ENCODE measurements around the gene DAAM1.

Gene DAAM1

DNA sequence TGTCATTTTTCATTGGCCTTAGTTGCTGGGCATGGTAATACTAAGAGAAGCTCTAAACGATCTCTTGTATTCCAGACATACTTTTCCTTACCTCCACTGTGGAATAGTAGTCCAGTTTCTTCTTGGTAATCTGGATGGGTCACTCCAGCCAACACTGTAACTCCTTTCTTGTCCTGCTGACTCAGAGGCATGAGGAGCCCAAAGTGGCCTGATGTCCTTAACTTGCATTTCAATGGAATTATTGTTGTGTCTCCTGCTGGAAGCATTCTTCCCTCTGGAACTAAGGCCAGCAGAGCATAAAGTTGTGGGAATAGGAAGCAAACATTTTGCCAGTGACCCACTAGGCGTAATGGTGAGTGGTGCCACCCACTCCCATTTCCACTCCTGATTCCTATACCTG lies 33.1 kb downstream of the DAAM1 start:
- Histone ChIP-seq H4K8ac (ENCODE audit: low read depth, low read length) (no peak overlapping the region), H3K18ac (ENCODE audit: low read length) (no peak overlapping the region), H2BK120ac (ENCODE audit: low read depth, low read length) (no peak overlapping the region), H3K4ac (ENCODE audit: low read length) (no peak overlapping the region), H3K79me1 (ENCODE audit: low read depth, low read length) (no peaks in the 10 kb centered on the region), H3K4me1 (ENCODE audit: control insufficient read depth in 2 of 2, insufficient read depth in 1 of 2, low read depth in 1 of 2, low read length in 2 of 2) (no peaks in the 10 kb centered on the region), H2BK12ac (ENCODE audit: low read length) (no peak overlapping the region), H3K14ac (ENCODE audit: low read length) (no peak overlapping the region), H2AK5ac (ENCODE audit: low read depth, low read length) (no peak overlapping the region), H3K4me2 (ENCODE audit: insufficient read depth, low read length, poor library complexity, severe bottlenecking) (no peak overlapping the region), H4K91ac (ENCODE audit: low read depth, low read length, poor library complexity) (no peak overlapping the region), H2AFZ (ENCODE audit: low read length) (no peak overlapping the region), H3K23ac (ENCODE audit: low read depth, low read length, poor library complexity) (no peak overlapping the region), H3K9ac (ENCODE audit: low read depth, low read length, poor library complexity) (no peak overlapping the region), H3K4me3 (ENCODE audit: low read length in 2 of 2) (no peak overlapping the region), H2BK15ac (ENCODE audit: low read length) (no peak overlapping the region), H3K27ac (replicated peaks; ENCODE audit: low read length) (no peak overlapping the region), H3K36me3 (replicated peaks in 1 of 2; ENCODE audit: control insufficient read depth in 2 of 2, insufficient read depth in 2 of 2, low read length in 2 of 2) (peaks cover 0 to 4% of the 10 kb centered on the region in 2 donors), H3K9me3 (replicated peaks in 1 of 2; ENCODE audit: control insufficient read depth in 2 of 2, insufficient read depth in 1 of 2, low read depth in 1 of 2, low read length in 2 of 2) (no peaks in the 10 kb centered on the region), H2BK5ac (ENCODE audit: low read length) (no peak overlapping the region), H3K27me3 (ENCODE audit: control insufficient read depth in 3 of 3, insufficient read depth in 3 of 3, low read depth in 1 of 3, low read length in 3 of 3) (no peaks in the 10 kb centered on the region)
- no peak for DNase-seq (ENCODE audit: low spot score)
- WGBS, 2 donors (ENCODE audit: extremely low coverage in 2 of 2, insufficient read length in 2 of 2, insufficient replicate concordance in 1 of 2), result no CpG with 5 or more reads among the region's 2 CpGs

DNA sequence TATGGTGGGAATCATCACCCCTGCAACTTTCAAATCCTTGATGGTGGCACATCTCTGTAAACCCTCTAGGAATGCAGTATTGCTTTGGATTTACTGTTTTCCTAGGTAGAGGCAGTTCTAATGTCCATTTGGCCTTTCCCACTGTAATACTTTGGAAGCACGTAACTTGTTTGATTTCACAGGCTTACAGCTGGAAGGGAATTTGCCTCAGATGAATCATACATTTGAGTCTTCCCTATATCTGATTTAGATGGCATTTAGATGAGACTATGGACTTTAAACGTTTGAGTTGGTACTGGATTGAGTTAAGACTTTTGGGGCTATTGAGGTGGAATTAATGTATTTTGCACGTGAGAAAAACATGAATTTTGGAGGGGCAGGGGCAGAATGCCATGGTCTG lies 35.9 kb downstream of the DAAM1 start:
- Histone ChIP-seq H3K14ac (ENCODE audit: low read length) (no peak overlapping the region), H3K4me3 (ENCODE audit: low read length in 2 of 2) (no peak overlapping the region), H3K4ac (ENCODE audit: low read length) (no peak overlapping the region), H2AK5ac (ENCODE audit: low read depth, low read length) (no peak overlapping the region), H3K18ac (ENCODE audit: low read length) (no peak overlapping the region), H3K9me3 (replicated peaks in 1 of 2; ENCODE audit: control insufficient read depth in 2 of 2, insufficient read depth in 1 of 2, low read depth in 1 of 2, low read length in 2 of 2) (no peaks in the 10 kb centered on the region), H3K27me3 (ENCODE audit: control insufficient read depth in 3 of 3, insufficient read depth in 3 of 3, low read depth in 1 of 3, low read length in 3 of 3) (no peaks in the 10 kb centered on the region), H2BK120ac (ENCODE audit: low read depth, low read length) (no peak overlapping the region), H4K91ac (ENCODE audit: low read depth, low read length, poor library complexity) (no peak overlapping the region), H3K23ac (ENCODE audit: low read depth, low read length, poor library complexity) (no peak overlapping the region), H2AFZ (ENCODE audit: low read length) (no peak overlapping the region), H2BK15ac (ENCODE audit: low read length) (no peak overlapping the region), H3K4me1 (ENCODE audit: control insufficient read depth in 2 of 2, insufficient read depth in 1 of 2, low read depth in 1 of 2, low read length in 2 of 2) (no peaks in the 10 kb centered on the region), H3K36me3 (replicated peaks in 1 of 2; ENCODE audit: control insufficient read depth in 2 of 2, insufficient read depth in 2 of 2, low read length in 2 of 2) (peaks cover 0 to 4% of the 10 kb centered on the region in 2 donors), H2BK12ac (ENCODE audit: low read length) (no peak overlapping the region), H3K9ac (ENCODE audit: low read depth, low read length, poor library complexity) (no peak overlapping the region), H3K4me2 (ENCODE audit: insufficient read depth, low read length, poor library complexity, severe bottlenecking) (no peak overlapping the region), H3K27ac (replicated peaks; ENCODE audit: low read length) (no peak overlapping the region), H3K79me1 (ENCODE audit: low read depth, low read length) (no peaks in the 10 kb centered on the region), H4K8ac (ENCODE audit: low read depth, low read length) (no peak overlapping the region), H2BK5ac (ENCODE audit: low read length) (no peak overlapping the region)
- DNase-seq (ENCODE audit: low spot score), result no peak
- no CpG with 5 or more reads among the region's 3 CpGs for WGBS, 2 donors (ENCODE audit: extremely low coverage in 2 of 2, insufficient read length in 2 of 2, insufficient replicate concordance in 1 of 2)

DNA sequence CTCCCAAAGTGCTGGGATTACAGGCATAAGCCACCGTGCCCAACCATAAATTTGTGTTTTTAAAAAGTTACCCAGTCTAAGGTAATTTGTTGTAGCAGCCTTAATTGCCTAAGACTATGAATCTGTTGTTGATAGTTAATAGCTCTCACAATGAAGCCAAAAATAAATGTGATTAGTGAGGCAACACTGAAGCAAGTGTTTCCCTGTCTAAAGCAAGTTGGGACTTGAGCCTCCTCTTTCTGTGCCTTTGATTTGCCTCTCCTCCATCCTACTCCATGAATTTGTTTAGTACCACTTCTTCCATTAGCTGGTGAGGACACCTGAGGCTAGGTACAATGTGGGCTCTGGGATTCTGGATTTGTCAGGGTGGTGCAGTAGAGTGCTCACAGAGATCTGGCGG lies 36.8 kb downstream of the DAAM1 start:
- Histone ChIP-seq H3K23ac (ENCODE audit: low read depth, low read length, poor library complexity) (no peak overlapping the region), H2BK5ac (ENCODE audit: low read length) (no peak overlapping the region), H2AFZ (ENCODE audit: low read length) (no peak overlapping the region), H3K36me3 (replicated peaks in 1 of 2; ENCODE audit: control insufficient read depth in 2 of 2, insufficient read depth in 2 of 2, low read length in 2 of 2) (peaks cover 0 to 4% of the 10 kb centered on the region in 2 donors), H4K91ac (ENCODE audit: low read depth, low read length, poor library complexity) (no peak overlapping the region), H2AK5ac (ENCODE audit: low read depth, low read length) (no peak overlapping the region), H4K8ac (ENCODE audit: low read depth, low read length) (no peak overlapping the region), H3K79me1 (ENCODE audit: low read depth, low read length) (no peaks in the 10 kb centered on the region), H3K9me3 (replicated peaks in 1 of 2; ENCODE audit: control insufficient read depth in 2 of 2, insufficient read depth in 1 of 2, low read depth in 1 of 2, low read length in 2 of 2) (no peaks in the 10 kb centered on the region), H2BK15ac (ENCODE audit: low read length) (no peak overlapping the region), H3K4ac (ENCODE audit: low read length) (no peak overlapping the region), H3K4me3 (ENCODE audit: low read length in 2 of 2) (no peak overlapping the region), H3K14ac (ENCODE audit: low read length) (no peak overlapping the region), H2BK12ac (ENCODE audit: low read length) (no peak overlapping the region), H2BK120ac (ENCODE audit: low read depth, low read length) (no peak overlapping the region), H3K27me3 (ENCODE audit: control insufficient read depth in 3 of 3, insufficient read depth in 3 of 3, low read depth in 1 of 3, low read length in 3 of 3) (no peaks in the 10 kb centered on the region), H3K4me2 (ENCODE audit: insufficient read depth, low read length, poor library complexity, severe bottlenecking) (no peak overlapping the region), H3K4me1 (ENCODE audit: control insufficient read depth in 2 of 2, insufficient read depth in 1 of 2, low read depth in 1 of 2, low read length in 2 of 2) (no peaks in the 10 kb centered on the region), H3K27ac (replicated peaks; ENCODE audit: low read length) (no peak overlapping the region), H3K9ac (ENCODE audit: low read depth, low read length, poor library complexity) (no peak overlapping the region), H3K18ac (ENCODE audit: low read length) (no peak overlapping the region)
- DNase-seq (ENCODE audit: low spot score), result no peak
- no CpG with 5 or more reads among the region's 2 CpGs for WGBS, 2 donors (ENCODE audit: extremely low coverage in 2 of 2, insufficient read length in 2 of 2, insufficient replicate concordance in 1 of 2)

DNA sequence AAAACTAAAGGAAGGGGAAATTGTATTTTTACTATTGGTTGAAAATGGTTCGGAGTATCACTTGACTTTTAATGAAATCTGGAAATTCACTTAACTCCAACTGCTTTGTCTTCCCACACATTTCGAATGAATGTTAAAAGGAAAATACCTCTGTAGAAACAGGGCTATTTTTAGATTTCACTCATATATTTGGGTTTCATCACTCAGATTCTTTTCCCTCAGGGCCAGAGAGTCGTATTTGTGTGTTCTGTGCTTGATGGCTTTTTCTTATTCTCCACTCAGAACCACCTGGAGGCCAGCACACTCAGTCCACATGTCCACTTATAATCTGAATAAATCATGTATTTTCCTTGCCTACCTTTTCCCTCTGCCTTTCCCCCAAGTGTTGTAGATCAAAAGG lies 40.0 kb downstream of the DAAM1 start:
- Histone ChIP-seq H3K18ac (ENCODE audit: low read length) (no peak overlapping the region), H3K4ac (ENCODE audit: low read length) (no peak overlapping the region), H3K36me3 (replicated peaks in 1 of 2; ENCODE audit: control insufficient read depth in 2 of 2, insufficient read depth in 2 of 2, low read length in 2 of 2) (no peaks in the 10 kb centered on the region), H3K4me1 (ENCODE audit: control insufficient read depth in 2 of 2, insufficient read depth in 1 of 2, low read depth in 1 of 2, low read length in 2 of 2) (no peaks in the 10 kb centered on the region), H3K79me1 (ENCODE audit: low read depth, low read length) (no peaks in the 10 kb centered on the region), H2BK15ac (ENCODE audit: low read length) (no peak overlapping the region), H3K9me3 (replicated peaks in 1 of 2; ENCODE audit: control insufficient read depth in 2 of 2, insufficient read depth in 1 of 2, low read depth in 1 of 2, low read length in 2 of 2) (peaks cover 0 to 5% of the 10 kb centered on the region in 2 donors), H3K14ac (ENCODE audit: low read length) (no peak overlapping the region), H2AFZ (ENCODE audit: low read length) (no peak overlapping the region), H4K91ac (ENCODE audit: low read depth, low read length, poor library complexity) (no peak overlapping the region), H3K4me3 (ENCODE audit: low read length in 2 of 2) (no peak overlapping the region), H3K4me2 (ENCODE audit: insufficient read depth, low read length, poor library complexity, severe bottlenecking) (no peak overlapping the region), H2AK5ac (ENCODE audit: low read depth, low read length) (no peak overlapping the region), H2BK5ac (ENCODE audit: low read length) (no peak overlapping the region), H4K8ac (ENCODE audit: low read depth, low read length) (no peak overlapping the region), H2BK120ac (ENCODE audit: low read depth, low read length) (no peak overlapping the region), H3K9ac (ENCODE audit: low read depth, low read length, poor library complexity) (no peak overlapping the region), H2BK12ac (ENCODE audit: low read length) (no peak overlapping the region), H3K23ac (ENCODE audit: low read depth, low read length, poor library complexity) (no peak overlapping the region), H3K27me3 (ENCODE audit: control insufficient read depth in 3 of 3, insufficient read depth in 3 of 3, low read depth in 1 of 3, low read length in 3 of 3) (no peaks in the 10 kb centered on the region), H3K27ac (replicated peaks; ENCODE audit: low read length) (no peak overlapping the region)
- no CpG with 5 or more reads among the region's 3 CpGs for WGBS, 2 donors (ENCODE audit: extremely low coverage in 2 of 2, insufficient read length in 2 of 2, insufficient replicate concordance in 1 of 2)
- no peak for DNase-seq (ENCODE audit: low spot score)
